ENCODE results near the gene ARFIP2. TPM values are rescaled to one million over a fixed set of nuclear protein-coding genes. Genes with fewer than 3 reads are reported as not detected.

Gene ARFIP2
- total and polyA plus RNA-seq, 10 of the 15 experiments (the other 5 are each of a cell fraction or from before 2014, with no cell fraction given): 11.7 to 59.8 (median 48.0) TPM

DNA sequence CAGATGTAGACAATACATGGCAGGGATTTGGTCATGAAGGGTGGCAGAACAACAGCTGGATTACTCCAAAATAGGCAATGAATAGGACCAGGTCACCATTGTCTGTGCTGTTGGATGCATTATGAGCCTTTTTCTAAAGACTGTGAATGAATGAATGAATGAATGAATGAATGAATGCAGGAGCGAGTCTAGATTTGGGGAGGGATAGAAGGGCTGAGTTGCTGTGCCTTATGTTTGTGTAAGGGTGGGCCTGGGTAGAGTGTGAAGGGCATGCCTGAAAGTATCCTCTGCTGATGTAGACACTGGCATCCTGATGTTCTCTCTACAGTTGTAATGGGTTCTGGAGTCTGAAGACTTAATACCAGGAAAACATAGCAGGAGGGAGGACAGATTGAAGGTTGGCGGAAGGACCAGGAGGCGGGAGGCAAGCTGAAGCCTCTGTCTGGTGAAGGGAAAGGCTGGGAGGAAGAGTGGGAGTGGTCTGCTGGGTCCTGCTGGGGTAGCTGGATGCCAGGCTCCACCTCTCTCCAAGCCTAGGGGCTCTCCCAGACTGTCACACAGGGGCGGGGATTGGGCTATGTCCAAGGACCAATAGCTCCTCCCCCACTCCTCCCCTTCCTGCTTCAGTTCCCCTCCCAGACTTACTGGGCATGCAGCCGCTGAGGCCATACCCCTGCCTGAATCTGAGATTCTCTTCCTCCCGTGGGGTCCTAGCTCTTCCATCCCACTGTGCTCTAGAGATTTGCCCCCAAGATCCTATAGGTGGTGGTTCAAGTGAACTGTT, 12.2 kb downstream of the ARFIP2 start (continued):
- TF ChIP-seq POLR2AphosphoS5 (IDR thresholded peaks at IDR 0.05; ENCODE audit: low read length) (peak; percentile 59; the same call in 1 of the 2 replicates), NFXL1 (IDR thresholded peaks at IDR 0.05; ENCODE audit: borderline replicate concordance) (no peak), POU2F2 (IDR thresholded peaks at IDR 0.05; ENCODE audit: borderline replicate concordance, low read depth, low read length) (0 out of 3 replicates have a peak, but pooled peaks have one; percentile 42), TCF7 (IDR thresholded peaks at IDR 0.05; ENCODE audit: borderline replicate concordance) (no peak), SUZ12 (IDR thresholded peaks at IDR 0.05; ENCODE audit: unreplicated experiment) (no peak), YBX1 (IDR thresholded peaks at IDR 0.05) (no peak), TAF1 (IDR thresholded peaks at IDR 0.05; ENCODE audit: borderline replicate concordance, low read depth, low read length) (peak; percentile 61; the same call in 1 of the 2 replicates)
- TF ChIP-seq, protein P1, sequence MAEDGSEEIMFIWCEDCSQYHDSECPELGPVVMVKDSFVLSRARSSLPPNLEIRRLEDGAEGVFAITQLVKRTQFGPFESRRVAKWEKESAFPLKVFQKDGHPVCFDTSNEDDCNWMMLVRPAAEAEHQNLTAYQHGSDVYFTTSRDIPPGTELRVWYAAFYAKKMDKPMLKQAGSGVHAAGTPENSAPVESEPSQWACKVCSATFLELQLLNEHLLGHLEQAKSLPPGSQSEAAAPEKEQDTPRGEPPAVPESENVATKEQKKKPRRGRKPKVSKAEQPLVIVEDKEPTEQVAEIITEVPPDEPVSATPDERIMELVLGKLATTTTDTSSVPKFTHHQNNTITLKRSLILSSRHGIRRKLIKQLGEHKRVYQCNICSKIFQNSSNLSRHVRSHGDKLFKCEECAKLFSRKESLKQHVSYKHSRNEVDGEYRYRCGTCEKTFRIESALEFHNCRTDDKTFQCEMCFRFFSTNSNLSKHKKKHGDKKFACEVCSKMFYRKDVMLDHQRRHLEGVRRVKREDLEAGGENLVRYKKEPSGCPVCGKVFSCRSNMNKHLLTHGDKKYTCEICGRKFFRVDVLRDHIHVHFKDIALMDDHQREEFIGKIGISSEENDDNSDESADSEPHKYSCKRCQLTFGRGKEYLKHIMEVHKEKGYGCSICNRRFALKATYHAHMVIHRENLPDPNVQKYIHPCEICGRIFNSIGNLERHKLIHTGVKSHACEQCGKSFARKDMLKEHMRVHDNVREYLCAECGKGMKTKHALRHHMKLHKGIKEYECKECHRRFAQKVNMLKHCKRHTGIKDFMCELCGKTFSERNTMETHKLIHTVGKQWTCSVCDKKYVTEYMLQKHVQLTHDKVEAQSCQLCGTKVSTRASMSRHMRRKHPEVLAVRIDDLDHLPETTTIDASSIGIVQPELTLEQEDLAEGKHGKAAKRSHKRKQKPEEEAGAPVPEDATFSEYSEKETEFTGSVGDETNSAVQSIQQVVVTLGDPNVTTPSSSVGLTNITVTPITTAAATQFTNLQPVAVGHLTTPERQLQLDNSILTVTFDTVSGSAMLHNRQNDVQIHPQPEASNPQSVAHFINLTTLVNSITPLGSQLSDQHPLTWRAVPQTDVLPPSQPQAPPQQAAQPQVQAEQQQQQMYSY (CRISPR knock-in tag; IDR thresholded peaks at IDR 0.05): no peak

DNA sequence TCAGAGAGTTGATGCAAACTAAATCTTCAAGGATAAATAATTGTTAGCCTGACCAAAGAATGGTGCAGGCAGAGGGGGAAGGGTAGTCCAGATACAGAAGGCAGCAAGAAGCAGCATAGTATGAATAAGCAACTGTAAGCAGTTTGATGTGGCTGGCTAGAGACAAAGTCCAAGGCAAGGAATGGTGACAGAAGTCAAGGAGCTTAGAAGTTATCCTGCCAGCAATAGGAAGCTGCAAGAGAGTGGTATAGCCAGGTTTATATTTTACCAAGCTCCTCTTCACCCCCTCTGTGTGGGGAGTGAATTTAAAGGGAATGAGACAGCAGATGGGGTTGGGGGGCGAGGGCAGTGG, 22.1 kb downstream of the ARFIP2 start:
- BruUV-seq (replicated peaks): no TSS peak
- Histone ChIP-seq H3K27ac (ENCODE audit: control insufficient read depth, insufficient read depth) (no peak overlapping the region), H3K4me3 (no peak overlapping the region), H3K9me3 (replicated peaks; ENCODE audit: control insufficient read depth, insufficient read depth, low read length) (no peaks in the 10 kb centered on the region), H3K36me3 (ENCODE audit: control insufficient read depth in 2 of 2, insufficient read depth in 2 of 2, low read length in 1 of 2) (no peaks in the 10 kb centered on the region; a peak in 1 of 4 replicates), H3K27me3 (replicated peaks in 1 of 2; ENCODE audit: control insufficient read depth in 2 of 2, insufficient read depth in 2 of 2, low read length in 1 of 2) (no peaks in the 10 kb centered on the region), H3K4me1 (ENCODE audit: control insufficient read depth, insufficient read depth, low read length) (no peaks in the 10 kb centered on the region), H3K4me2 (ENCODE audit: control insufficient read depth, insufficient read depth) (no peak overlapping the region), H4K20me1 (ENCODE audit: control insufficient read depth, insufficient read depth) (no peaks in the 10 kb centered on the region), H3K9ac (ENCODE audit: control insufficient read depth, insufficient read depth, low read length) (no peak overlapping the region), H3K79me2 (ENCODE audit: control insufficient read depth, insufficient read depth, low read length) (no peaks in the 10 kb centered on the region), H2AFZ (ENCODE audit: control insufficient read depth, low read depth, low read length) (no peak overlapping the region)
- POLR2A ChIA-PET: no interaction called here
- in situ Hi-C loops (cut with MboI) (no loop called here), intact Hi-C loops (cut with micrococcal nuclease; ENCODE audit: unreplicated experiment) (no loop called here)
- CTCF ChIA-PET: interaction anchor here (0.8 to 4.7 kb wide), 3 partner anchors 15 to 141 kb away, joined by 3 to 23 read pairs (median 4); no protein-coding TSS in a partner anchor
- FAIRE-seq (no peak), ATAC-seq (no peak), DNase-seq (ENCODE audit: low read depth, low spot score) (no peak)
- RAD21 ChIA-PET (ENCODE audit: unreplicated experiment): no interaction called here
- SMC1A ChIA-PET (ENCODE audit: uncharacterized antibody, unreplicated experiment): interaction anchor here (0.9 to 1.5 kb wide), 3 partner anchors 10 to 78 kb away, joined by 3 to 4 read pairs (median 3); no protein-coding TSS in a partner anchor
- 0% methylated on average over 1 of the region's 1 CpG for WGBS (ENCODE audit: insufficient coverage, insufficient replicate concordance, low lambda C conversion rate, missing lambda C conversion rate)
- TF ChIP-seq SP1 (IDR thresholded peaks at IDR 0.05; ENCODE audit: low read depth, low read length) (no peak), JUND (IDR thresholded peaks at IDR 0.05; ENCODE audit: low read depth, low read length) (no peak), NFYA (IDR thresholded peaks at IDR 0.05; ENCODE audit: borderline replicate concordance, low read depth, low read length) (no peak), BHLHE40 (IDR thresholded peaks at IDR 0.05; ENCODE audit: borderline replicate concordance in 1 of 2, low read depth in 2 of 2, low read length in 1 of 2) (no peak), WRNIP1 (IDR thresholded peaks at IDR 0.05; ENCODE audit: borderline replicate concordance, low read depth, low read length) (no peak), FOS (IDR thresholded peaks at IDR 0.05; ENCODE audit: borderline replicate concordance, extremely low read depth, insufficient read length) (no peak), POLR2AphosphoS2 (IDR thresholded peaks at IDR 0.05; ENCODE audit: low read depth, low read length) (no peak), ZNF384 (IDR thresholded peaks at IDR 0.05; ENCODE audit: borderline replicate concordance, low read depth, low read length) (no peak), SRF (IDR thresholded peaks at IDR 0.05; ENCODE audit: low read depth in 2 of 2, low read length in 2 of 2) (no peak), JUNB (IDR thresholded peaks at IDR 0.05) (no peak)
- TF ChIP-seq, protein P2, sequence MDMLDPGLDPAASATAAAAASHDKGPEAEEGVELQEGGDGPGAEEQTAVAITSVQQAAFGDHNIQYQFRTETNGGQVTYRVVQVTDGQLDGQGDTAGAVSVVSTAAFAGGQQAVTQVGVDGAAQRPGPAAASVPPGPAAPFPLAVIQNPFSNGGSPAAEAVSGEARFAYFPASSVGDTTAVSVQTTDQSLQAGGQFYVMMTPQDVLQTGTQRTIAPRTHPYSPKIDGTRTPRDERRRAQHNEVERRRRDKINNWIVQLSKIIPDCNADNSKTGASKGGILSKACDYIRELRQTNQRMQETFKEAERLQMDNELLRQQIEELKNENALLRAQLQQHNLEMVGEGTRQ (IDR thresholded peaks at IDR 0.05; ENCODE audit: borderline replicate concordance, low read depth, low read length): no peak

All from GM12878 (cell line).